Activated CD8-positive, alpha-beta memory T cell treated with anti-CD3 and anti-CD28 coated beads for 36 hours (primary cell): ENCODE data around the gene SETD3. TPM values are rescaled to one million over a fixed set of nuclear protein-coding genes. Genes with fewer than 3 reads are reported as not detected.

Experiments used
- CTCF ChIA-PET: fragments of 350-600 bp; sonication (Branson Sonifier 250); formaldehyde crosslinking; loops from one replicate; lab custom pipeline; 2021; ENCODE audit warnings: antibody characterized with exemption; lab: Charles Lee
- POLR2A ChIA-PET: fragments of 350-600 bp; sonication (Branson Sonifier 250); formaldehyde crosslinking; loops from one replicate; lab custom pipeline; 2021; ENCODE audit warnings: antibody characterized with exemption; lab: Charles Lee
- total RNA-seq, 2 experiments: library from RNA; stranded (reverse); gene quantifications; one replicate each; pipeline ENCODE4 v1.2.3, GENCODE V29; 2021

SETD3 gene
- total RNA-seq, 2 experiments from 2014 or later = 59.3 to 60.1 TPM

DNA sequence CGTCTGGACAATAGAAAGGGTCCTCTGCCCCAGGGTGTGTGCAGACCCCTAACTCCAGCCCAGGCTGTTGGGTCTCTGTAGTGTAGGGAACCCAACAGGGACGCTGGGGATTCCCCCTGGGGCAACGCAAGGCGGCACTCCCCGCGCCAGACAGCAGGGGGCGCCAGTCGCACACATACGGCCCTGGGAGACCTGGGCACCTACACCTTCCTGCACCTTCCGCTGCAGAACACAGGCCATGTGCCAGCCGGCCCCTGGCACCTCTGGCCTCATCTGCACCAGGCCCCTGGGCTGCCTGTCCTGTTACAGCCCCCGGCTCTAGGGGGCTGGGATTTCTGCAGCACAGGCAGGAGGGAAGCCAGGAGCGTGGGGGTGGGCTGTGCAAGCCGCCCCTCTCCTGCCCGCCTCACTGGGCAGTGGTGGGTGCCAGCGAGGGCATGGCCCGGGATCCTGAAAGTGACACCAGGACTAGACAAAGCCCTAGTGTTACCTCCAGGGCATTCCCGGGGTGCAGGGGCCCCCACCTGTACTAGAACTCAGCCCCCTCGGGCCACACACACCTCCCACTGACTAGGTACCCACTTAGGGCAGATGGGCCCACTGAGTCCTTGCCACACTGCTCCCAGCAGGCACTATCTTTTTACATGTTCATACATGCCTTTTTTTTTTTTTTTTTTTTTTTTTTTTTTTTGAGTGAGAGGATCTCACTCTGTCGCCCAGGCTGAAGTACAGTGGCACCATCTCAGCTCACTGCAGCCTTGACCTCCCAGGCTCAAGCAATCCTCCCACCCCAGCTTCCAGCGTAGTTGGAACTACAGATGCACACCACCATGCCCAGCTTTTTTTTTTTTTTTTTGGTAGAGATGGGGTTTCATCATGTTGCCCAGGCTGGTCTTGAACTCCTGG is 38.0 kb upstream of the SETD3 start:
- POLR2A ChIA-PET = no interaction called here
- CTCF ChIA-PET = interaction anchor here (0.6 to 1.7 kb wide), 7 partner anchors 9 to 793 kb away, joined by 3 to 15 read pairs (median 3); no protein-coding TSS in a partner anchor

DNA sequence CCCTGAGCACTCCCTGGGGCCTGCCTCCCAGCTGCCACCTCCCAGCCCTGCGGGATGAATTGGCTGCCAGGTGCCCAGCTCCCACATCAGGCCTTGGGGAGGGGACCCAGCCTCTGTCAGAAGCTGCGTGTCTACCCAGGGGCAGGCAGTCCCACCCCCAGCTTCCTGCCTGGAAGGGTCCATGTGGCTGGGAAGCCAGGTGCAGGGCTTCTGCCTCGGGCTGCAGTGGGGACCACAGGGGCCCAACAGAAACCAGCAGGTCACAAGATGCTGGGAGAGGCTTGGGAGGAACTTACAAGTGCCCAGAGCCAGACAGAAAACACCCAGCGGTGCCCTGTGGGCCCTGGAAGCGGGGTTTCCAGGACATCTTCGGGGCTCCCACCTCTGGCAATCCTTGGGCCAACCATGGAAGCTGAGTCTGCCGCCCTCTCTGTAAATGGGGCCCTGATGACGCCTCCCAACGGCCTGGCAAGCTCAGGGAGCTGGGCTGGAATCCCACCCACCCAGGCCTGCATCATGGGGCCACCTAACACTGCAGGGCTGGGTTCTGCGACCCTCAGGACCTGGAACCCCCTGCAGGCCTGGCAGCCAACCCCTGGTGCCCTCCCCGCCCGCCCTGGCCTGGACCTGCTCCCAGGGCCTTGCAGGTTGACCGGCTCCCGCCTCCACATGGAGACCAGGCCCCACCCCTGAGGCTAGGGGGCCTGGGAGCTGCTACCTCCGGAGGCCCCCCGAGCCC is 37.2 kb upstream of the SETD3 start:
- POLR2A ChIA-PET = no interaction called here
- CTCF ChIA-PET = interaction anchor here (0.6 to 1.7 kb wide), 2 partner anchors 10 to 120 kb away, joined by 3 to 7 read pairs; no protein-coding TSS in a partner anchor

DNA sequence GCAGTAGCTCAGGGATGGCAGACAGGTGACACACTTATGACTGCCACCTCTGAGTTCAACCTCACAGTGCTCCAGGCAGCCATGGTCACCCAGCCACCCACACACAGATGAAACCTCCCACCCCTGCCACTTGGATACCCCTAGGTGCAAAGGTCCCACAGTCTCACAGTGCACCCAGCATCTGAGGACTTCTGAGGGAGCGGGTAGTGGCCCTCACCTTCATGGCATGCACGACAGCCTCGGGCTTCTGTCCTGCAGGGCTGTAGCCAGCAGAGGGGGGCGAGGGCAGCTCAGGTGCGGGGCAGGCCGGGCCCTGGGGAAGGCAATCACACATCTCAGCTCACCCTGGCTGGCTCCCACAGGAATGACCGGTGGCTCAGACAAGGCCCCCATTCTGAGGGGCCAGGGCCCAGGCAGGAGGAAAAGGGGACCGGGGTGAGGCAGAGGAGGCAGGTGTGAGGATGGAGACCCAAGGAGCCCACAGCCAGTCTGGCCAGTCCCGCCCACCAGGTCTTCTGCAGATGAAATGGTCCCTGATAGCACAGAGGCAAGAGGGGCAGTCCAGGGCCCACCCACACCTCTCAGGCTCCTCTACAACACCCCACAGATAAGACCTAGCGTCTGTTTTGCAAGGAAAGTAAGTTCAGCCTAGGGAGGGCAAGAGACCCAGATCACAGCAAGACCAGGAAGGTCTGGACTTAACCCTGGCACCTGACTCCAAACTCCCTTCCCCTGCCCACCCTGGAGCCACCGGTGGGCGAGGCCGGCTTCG is 36.4 kb upstream of the SETD3 start:
- CTCF ChIA-PET = interaction anchor here (1.7 kb wide), 1 partner anchor 11 kb away, joined by 7 read pairs; no protein-coding TSS in a partner anchor
- POLR2A ChIA-PET = no interaction called here

DNA sequence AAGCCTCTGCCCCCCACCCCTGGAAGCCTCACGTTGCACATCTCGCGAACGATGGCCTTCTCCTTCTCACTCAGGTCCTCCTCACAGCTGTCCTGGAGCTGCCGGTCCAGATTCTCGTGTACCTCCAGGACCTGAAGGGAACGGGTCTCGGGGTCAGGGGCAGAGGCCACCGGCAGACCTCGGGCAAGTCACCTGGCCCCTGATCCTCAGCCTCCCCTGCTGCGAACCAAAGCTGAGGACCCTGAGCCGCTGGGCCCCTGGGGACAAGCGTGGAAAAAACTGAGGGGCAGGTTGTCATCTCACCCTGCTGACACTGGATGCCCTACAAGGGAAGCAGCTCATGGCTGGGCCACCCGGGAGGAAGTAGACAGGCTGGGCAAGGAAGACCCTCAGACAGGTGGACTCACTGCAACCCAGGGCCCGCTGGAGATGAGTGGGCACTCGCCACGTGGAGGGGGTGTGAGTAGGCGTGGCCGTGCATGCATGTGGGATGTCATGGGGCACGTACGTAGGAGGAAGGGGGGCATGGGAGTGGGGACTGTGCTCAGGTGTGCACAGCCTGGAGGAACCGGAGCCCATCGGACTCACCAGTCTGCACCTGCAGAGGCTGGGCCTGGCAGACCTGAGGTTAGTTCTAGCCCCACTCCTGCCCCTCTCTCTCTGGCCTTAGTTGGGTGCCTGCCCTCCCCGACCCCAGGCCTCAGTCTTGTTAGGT is 35.7 kb upstream of the SETD3 start:
- CTCF ChIA-PET = no interaction called here
- POLR2A ChIA-PET = no interaction called here

DNA sequence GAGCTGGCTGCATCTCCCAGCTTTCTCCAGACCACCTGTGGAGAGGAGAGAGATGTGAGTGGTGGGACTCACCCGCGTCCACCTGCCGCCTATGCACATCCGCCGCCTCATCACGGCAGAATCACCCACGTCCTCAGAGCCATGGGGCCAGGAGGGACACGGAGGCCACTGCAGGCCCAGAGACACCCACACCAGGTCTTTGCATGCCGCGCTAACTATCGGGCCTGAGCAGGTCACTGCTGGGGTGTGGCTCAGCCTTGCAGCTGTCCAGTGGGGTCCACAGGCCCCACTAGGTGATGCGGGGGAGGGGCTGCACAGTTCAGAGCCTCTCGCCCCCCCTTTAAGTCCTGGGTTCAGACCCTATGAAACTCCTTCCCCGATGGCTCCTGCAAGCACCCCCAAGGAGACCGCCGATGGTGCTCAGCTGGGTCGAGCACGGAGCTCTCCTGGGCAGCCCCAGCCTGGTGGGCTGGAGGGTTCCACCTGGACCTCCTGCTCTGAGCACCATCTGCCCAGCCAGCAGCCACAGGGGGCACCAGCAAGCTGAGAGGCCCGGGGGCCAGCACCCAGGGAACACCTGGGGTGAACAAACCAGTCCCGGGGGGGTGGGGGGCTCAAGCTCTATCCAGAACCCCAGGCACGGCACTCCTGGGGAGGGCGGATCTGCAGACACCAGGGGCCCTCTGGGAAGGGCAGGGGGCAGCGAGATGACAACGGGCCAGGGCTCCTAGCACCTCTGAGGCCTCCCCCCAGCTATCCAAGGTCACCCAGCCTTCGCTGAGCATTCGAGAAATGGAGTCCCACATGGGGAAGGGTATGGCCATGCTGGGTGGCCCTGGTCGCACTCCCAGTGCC is 34.9 kb upstream of the SETD3 start:
- POLR2A ChIA-PET = no interaction called here
- CTCF ChIA-PET = interaction anchor here (0.6 kb wide), 1 partner anchor 77 kb away, joined by 3 read pairs; no protein-coding TSS in a partner anchor

DNA sequence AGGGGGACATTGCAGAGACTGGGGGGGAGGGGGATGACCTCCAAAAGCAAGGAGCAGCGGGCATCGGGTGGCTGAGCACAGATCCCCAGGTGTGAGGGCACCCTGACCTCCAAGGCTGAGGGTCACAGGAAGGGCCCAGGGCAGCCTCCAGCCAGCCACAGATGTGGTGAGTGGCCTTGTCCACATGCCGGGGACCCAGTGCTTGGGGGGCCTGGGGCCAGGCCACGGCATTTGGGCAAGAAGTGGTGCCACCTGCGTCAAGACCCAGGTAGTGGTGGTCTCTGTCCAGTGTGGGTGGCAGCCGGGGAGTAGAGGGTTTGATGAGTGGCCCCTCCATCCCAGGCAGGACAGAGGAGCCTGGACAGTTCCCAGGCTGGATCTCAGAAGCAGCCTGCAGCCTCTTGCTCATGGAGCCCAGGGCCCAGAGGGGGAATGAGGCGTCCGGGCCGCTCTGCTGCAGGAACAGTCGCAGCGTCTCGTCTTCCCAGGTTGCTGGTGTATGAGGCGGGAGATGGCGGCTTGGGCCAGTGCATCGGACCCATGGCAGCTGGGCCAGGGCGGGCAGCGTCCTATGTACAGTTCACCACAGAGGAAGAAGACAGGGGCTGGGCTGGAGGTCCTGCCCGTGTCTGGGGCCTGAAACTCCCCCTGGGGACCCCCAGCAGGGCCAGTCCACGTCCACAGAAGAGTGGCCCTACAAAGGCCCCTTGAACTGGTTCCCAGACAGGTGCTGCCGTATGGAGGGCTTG is 34.1 kb upstream of the SETD3 start:
- POLR2A ChIA-PET = no interaction called here
- CTCF ChIA-PET = interaction anchor here (1.1 kb wide), 1 partner anchor 8 kb away, joined by 3 read pairs; no protein-coding TSS in a partner anchor

DNA sequence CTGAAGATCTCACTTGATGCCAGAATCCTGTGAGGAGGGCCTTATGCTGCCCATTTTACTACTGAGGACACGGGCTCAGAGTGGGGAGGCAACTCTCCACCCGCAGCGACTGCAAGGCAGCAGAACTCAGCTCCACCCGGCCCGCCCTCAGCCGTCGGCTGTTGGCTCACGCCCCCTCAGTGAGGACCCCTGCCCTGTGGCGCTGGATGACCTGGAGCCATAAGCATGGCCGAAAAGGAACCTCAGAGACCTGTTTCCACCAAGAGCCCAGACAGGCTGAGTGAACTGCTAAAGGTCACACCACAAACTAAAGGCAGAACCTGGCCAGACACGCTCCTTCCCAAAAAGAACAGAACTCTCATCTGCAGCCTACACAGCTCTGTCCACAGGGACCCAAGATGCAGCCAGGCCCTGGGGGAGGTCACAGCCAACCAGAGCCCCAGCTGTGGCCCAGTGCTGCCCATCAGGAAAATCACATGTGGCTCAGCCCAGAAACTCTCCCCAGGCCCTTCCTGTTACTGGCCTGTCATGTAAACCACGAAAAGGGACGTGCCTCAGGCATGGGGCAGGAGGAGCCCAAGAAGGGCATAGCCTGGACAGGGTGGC is 33.4 kb upstream of the SETD3 start:
- CTCF ChIA-PET = interaction anchor here (1.1 kb wide), 1 partner anchor 9 kb away, joined by 3 read pairs; no protein-coding TSS in a partner anchor
- POLR2A ChIA-PET = no interaction called here

DNA sequence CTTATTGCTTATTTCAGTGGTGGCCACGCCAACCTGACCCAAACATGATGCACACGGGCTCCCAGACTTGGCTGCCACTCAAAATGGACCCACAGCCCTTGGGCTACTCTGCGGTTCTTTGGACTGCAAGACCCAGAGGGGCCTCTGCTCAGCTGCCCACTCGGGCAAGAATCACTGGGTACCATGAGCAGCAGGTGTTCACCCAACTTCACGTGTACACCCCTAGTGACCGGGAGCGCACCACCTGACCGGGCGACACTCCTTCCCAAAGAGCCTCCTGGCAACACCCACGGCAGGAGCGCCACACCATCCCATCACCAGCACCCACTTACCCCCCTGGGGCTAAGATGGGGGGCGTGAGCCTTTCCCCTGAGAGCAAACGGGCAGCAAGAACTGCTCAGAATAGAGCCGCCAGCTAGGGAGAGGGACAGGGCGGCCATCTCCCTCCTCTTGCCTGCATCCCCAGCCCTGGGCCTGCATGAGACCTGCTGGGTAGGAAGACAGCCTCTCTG is 32.6 kb upstream of the SETD3 start:
- CTCF ChIA-PET = no interaction called here
- POLR2A ChIA-PET = no interaction called here

DNA sequence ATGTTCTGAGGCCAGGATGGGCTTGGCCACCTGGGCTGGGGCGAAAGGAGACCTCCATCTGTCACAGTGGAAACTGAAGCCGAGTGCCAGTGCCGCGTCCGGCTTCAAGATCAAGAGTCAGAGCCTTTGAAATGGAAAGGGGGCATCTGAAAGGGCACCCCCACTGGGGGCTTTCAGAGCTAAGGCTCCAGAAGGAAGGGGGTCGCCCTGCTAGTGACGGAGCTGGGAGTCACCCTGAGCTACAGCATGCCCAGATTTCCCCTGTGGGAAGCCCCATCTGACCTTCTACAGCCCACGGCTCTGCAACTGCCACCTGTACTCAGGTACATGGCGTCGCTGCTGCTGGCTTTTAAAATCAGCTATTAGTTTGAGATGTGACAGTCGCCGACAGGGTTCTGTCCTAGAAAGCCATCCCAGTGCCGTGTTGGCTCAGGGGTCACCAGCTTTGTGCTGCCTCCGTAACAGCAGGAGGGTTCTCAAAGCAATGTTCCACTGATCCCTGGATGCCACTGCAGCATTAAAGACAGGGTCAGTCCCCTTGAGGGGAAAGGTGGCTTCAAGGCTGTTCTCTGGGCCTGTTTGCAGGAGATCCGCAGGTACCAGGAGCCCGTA is 32.0 kb upstream of the SETD3 start:
- ChIA-PET CTCF (no interaction called here), POLR2A (no interaction called here)

DNA sequence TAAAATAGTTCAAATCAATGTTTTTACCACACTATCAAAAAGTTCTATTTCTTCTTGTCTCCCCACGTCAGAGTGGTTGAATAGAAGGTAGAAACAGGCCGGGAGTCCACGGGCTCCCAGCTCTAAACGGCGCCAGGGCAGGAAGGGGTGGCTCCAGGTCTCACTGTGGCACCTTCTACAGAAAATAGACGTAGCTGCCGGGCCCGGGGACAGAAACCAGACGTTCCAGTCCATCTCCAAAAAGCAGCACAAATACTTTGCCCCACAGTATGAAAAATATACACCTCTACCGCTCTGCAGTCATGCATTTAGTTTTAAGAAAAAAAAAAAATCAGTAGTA is 31.4 kb upstream of the SETD3 start:
- POLR2A ChIA-PET = no interaction called here
- CTCF ChIA-PET = no interaction called here

DNA sequence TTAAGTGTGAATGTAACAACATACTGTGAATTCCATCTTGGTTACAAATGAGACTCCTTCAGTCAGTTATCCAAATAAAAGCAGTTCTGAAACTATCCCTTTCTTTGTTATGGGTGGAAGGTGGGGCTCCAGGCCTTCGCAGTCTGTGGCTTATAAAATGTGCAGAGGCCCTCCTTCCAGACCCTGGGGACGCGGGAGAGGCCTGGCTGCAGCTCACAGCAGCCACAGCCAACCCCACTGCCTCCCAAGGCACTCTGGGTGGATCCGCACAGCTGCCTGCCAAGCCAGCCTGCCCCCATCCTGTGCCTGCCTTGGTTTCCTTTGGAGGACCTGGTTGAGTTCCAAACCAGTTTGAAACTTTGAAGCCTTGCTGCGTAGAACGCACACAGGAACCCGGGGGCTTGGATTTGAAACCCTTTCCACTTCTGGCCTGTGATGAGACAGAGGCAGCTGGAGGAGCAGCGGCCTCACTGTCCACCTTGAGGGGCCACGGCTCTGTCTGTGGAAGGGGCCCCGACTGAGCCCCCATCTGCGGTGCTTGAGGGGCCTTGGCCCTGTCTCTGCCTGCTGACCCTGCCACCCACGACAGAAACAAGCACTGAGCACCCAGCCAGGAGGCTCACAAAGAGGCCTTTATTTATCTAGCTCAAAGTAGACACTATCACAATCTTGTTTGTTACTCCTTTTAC is 30.9 kb upstream of the SETD3 start:
- CTCF ChIA-PET = no interaction called here
- POLR2A ChIA-PET = no interaction called here

DNA sequence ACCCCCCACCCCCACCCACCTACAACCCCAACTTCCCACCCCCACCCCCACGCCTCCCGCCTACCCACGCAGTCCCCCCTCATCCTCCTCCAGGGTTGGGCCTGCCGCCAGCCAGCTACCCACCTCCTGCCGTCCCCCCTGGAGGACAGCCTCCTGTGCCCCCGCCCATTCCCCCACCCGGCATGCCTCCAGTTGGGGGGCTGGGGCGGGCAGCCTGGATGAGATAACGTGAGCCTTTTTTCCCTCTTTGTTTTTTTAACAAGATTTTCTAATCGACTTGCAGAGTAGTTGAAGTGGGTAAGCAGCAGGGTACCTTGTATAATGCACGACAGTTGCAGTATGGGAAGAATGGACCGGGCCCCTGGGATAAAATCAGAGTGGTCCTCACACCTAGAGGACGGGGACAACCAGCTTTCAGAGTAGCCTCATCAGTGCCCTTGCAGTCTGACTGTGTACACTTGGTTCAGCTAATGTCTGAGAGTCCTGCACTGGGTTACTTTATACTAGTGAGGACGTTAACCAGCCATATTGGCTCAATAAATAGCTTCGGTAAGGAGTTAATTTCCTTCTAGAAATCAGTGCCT is 30.0 kb upstream of the SETD3 start:
- POLR2A ChIA-PET = no interaction called here
- CTCF ChIA-PET = no interaction called here

DNA sequence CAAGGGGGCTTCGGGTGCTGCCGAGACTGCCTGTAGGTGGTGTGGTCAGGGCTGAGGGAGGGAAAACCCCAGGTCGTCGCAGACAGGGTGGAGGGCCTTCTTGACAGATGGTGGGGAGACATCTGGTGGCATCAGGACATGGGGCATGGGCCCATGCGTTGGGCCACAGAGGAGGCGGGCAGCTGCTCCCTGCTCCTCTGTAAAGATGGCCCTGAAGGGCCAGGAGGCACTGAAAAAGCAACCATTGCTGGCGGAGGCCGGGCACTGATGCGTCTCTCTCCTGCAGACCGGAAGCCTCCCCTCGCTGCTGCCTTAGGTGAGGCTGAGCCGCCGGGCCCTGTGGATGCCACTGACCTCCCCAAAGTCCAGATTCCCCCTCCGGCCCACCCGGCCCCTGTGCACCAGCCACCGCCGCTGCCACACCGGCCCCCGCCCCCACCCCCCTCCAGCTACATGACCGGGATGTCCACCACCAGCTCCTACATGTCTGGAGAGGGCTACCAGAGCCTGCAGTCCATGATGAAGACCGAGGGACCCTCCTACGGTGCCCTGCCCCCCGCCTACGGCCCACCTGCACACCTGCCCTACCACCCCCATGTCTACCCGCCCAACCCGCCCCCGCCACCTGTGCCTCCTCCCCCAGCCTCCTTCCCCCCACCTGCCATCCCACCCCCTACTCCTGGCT is 29.4 kb upstream of the SETD3 start:
- POLR2A ChIA-PET = no interaction called here
- CTCF ChIA-PET = no interaction called here

DNA sequence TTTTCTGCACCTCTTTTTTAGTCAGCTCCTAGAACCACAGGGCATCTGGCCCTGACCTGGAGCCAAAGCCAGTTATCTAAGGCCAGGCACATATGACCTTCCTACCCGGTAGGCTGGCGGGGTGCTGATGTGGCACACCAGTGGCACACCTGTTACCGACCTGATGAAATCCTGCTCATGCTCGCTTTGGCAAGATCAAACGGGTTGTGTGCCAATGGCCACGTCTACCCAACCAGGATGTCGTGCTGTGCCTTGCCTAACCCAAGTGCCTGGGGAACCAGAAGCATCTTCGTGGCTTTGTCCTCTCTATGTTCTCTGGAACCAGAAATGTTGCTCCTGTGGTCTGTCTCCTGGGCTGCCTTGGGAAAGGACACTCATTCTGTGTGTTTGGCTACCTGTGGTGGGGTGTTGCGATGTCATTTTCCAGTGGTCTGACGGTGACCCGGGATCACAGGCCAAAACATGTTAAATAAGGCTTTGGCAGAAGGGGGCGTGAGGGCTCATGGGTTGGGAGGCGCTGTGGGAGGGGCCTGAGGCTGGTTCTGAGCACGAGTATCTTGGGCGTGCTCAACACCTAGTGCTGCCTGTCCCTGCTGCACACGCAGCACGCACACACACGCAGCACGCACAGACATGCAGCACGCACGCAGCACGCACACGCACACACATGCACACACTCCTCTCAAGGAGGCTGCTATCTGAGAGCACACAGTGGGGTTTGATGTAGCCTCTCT is 28.4 kb upstream of the SETD3 start:
- POLR2A ChIA-PET = no interaction called here

More for the DNA sequence above, 28.4 kb upstream of the SETD3 start:
- CTCF ChIA-PET = no interaction called here
